Osteoblast (primary cell): ENCODE data around the gene IGFBP7. TPM values are rescaled to one million over a fixed set of nuclear protein-coding genes. Genes with fewer than 3 reads are reported as not detected.
A peak's percentile ranks its signal among the peaks of the same experiment; 100 is the strongest.

Experiments
- DNase-seq: peaks from one replicate; pipeline ENCODE4 v3.0.0; 2011; ENCODE audit warnings: low spot score, mixed read lengths; ENCODE audit not compliant: insufficient read length; ENCODE audit errors: missing footprints
- H2AFZ ChIP-seq: 2 replicates; pipeline ENCODE4 v1.6.0; 2011; ENCODE audit warnings: mild to moderate bottlenecking, low read length
- H3K27ac ChIP-seq: 2 replicates; pipeline ENCODE4 v1.5.1; 2011; ENCODE audit warnings: mild to moderate bottlenecking, low read depth, low read length, moderate library complexity
- H3K27me3 ChIP-seq: 2 replicates; pipeline ENCODE4 v1.6.0; 2012; ENCODE audit warnings: mild to moderate bottlenecking, control low read depth, inconsistent platforms, low read length, moderate library complexity; ENCODE audit not compliant: insufficient read depth
- H3K36me3 ChIP-seq: 2 replicates; pipeline ENCODE4 v1.5.1; 2011; ENCODE audit warnings: mild to moderate bottlenecking, low read length, control low read depth, moderate library complexity; ENCODE audit not compliant: insufficient read depth
- H3K4me1 ChIP-seq: 2 replicates; pipeline ENCODE4 v1.5.1; 2011; ENCODE audit warnings: mild to moderate bottlenecking, low read length, control low read depth, moderate library complexity; ENCODE audit not compliant: insufficient read depth
- H3K4me2 ChIP-seq: 2 replicates; pipeline ENCODE4 v1.6.0; 2011; ENCODE audit warnings: mild to moderate bottlenecking, low read length; ENCODE audit not compliant: insufficient read depth
- H3K4me3 ChIP-seq: fragments of 200-600 bp; sonication (generic); 3 replicates; pipeline ENCODE4 v1.5.1; 2012; ENCODE audit warnings: mild to moderate bottlenecking, low read length, inconsistent platforms; ENCODE audit not compliant: insufficient read depth
- H3K79me2 ChIP-seq: 2 replicates; pipeline ENCODE4 v1.6.0; 2012; ENCODE audit warnings: mild to moderate bottlenecking, low read length, control low read depth, inconsistent platforms; ENCODE audit not compliant: insufficient read depth
- H3K9me3 ChIP-seq: 2 replicates; pipeline ENCODE4 v1.5.1; 2011; ENCODE audit warnings: low read depth, low read length, control low read depth
- H4K20me1 ChIP-seq: 2 replicates; pipeline ENCODE4 v1.6.0; 2012; ENCODE audit warnings: mild to moderate bottlenecking, low read length, control low read depth; ENCODE audit not compliant: insufficient read depth
- CTCF ChIP-seq: IDR thresholded peaks from 2 replicates; pipeline ENCODE4 v1.5.1; 2011; ENCODE audit warnings: mild to moderate bottlenecking, low read depth, low read length, moderate library complexity; ENCODE audit errors: extremely low read depth
- total RNA-seq: library from RNA; depleted of rRNA; stranded (reverse); fragments of >200 nt; gene quantifications from 2 replicates; pipeline ENCODE4 v1.2.3, GENCODE V29; 2012

Gene IGFBP7
- total RNA-seq, 1 donor = 715 TPM

GRCh38 chr4:57040510-57040909 lies 69.7 kb downstream of the IGFBP7 start:
- Histone ChIP-seq H3K4me2 (no peak overlapping the region), H3K4me3 (no peak overlapping the region), H3K27ac (peak overlapping the region; percentile 1), H3K9me3 (no peaks in the 10 kb centered on the region), H3K79me2 (peaks cover 51% of the 10 kb centered on the region), H3K4me1 (peaks cover 36% of the 10 kb centered on the region), H4K20me1 (no peaks in the 10 kb centered on the region), H2AFZ (no peak overlapping the region), H3K36me3 (peaks cover 54% of the 10 kb centered on the region), H3K27me3 (no peaks in the 10 kb centered on the region)
- TF ChIP-seq CTCF = no peak
- DNase-seq = no peak

GRCh38 chr4:57039345-57039744 lies 70.8 kb downstream of the IGFBP7 start:
- peaks cover 45% of the 10 kb centered on the region for H3K79me2 ChIP-seq
- peaks cover 24% of the 10 kb centered on the region for H3K4me1 ChIP-seq
- TF ChIP-seq CTCF = no peak
- peak overlapping the region; percentile 3 for H3K27ac ChIP-seq
- H4K20me1 ChIP-seq = no peaks in the 10 kb centered on the region
- H3K4me3 ChIP-seq = no peak overlapping the region
- DNase-seq = no peak
- H2AFZ ChIP-seq = no peak overlapping the region
- H3K36me3 ChIP-seq = peaks cover 62% of the 10 kb centered on the region
- no peaks in the 10 kb centered on the region for H3K9me3 ChIP-seq
- H3K4me2 ChIP-seq = no peak overlapping the region
- no peaks in the 10 kb centered on the region for H3K27me3 ChIP-seq

- H3K4me2 ChIP-seq = no peak overlapping the region
- H2AFZ ChIP-seq = no peak overlapping the region
- H3K79me2 ChIP-seq = peaks cover 46% of the 10 kb centered on the region
- peaks cover 72% of the 10 kb centered on the region for H3K36me3 ChIP-seq
- H4K20me1 ChIP-seq = no peaks in the 10 kb centered on the region
- no peak overlapping the region for H3K4me3 ChIP-seq
- no peak overlapping the region for H3K27ac ChIP-seq
- H3K4me1 ChIP-seq = peaks cover 12% of the 10 kb centered on the region
- H3K9me3 ChIP-seq = no peaks in the 10 kb centered on the region
- H3K27me3 ChIP-seq = no peaks in the 10 kb centered on the region
- peak; percentile 77 for TF ChIP-seq CTCF
- DNase-seq = no peak
These were observed 72.1 kb downstream of the IGFBP7 start for GRCh38 chr4:57037982-57038604.

GRCh38 chr4:57034520-57034919 lies 75.7 kb downstream of the IGFBP7 start:
- no peak for DNase-seq
- H3K4me3 ChIP-seq = no peak overlapping the region
- H3K36me3 ChIP-seq = peaks cover 91% of the 10 kb centered on the region
- H3K27me3 ChIP-seq = no peaks in the 10 kb centered on the region
- peak overlapping the region; percentile 46 for H3K27ac ChIP-seq
- H3K4me1 ChIP-seq = no peaks in the 10 kb centered on the region
- peaks cover 31% of the 10 kb centered on the region for H3K79me2 ChIP-seq
- no peak overlapping the region for H2AFZ ChIP-seq
- H4K20me1 ChIP-seq = no peaks in the 10 kb centered on the region
- no peaks in the 10 kb centered on the region for H3K9me3 ChIP-seq
- H3K4me2 ChIP-seq = no peak overlapping the region
- TF ChIP-seq CTCF = no peak
